ENCODE results near the gene PIP5K1A.

DNA sequence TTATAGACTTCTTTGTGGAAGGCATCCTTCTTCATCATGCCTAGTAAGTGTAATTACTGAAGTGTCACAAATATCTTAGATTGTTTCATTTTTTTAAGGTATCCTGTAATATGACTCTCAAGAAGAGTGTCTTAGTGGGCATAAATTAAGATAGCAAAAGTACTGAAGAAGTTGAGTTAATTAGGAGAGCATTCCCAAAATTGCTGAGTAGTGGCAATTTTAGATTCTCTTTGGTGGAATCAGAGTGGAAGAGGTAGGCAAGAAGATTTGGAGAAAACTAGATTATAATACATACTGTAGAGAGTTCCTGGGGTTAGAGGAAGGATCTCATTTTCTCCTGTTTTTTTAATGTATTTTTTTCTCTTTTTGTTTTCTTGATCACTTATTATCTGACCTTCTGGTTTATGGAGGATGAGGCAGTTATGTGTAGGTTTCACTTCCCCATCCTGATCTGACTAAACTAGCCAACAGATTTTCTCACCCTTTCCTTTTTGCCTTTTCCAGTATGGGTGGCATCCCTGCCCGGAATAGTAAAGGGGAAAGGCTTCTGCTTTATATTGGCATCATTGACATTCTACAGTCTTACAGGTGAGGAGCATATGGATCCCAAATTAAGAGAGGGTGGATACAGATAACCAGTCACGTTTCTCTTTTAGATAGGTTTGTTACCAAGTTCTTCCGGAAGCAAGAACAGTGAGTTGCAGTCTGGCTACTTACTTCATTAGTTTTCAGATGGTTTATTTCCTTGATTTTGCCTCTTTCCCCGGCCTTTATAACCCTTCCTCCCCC, 39.5 kb downstream of the PIP5K1A start:
- TF ChIP-seq, protein P1, sequence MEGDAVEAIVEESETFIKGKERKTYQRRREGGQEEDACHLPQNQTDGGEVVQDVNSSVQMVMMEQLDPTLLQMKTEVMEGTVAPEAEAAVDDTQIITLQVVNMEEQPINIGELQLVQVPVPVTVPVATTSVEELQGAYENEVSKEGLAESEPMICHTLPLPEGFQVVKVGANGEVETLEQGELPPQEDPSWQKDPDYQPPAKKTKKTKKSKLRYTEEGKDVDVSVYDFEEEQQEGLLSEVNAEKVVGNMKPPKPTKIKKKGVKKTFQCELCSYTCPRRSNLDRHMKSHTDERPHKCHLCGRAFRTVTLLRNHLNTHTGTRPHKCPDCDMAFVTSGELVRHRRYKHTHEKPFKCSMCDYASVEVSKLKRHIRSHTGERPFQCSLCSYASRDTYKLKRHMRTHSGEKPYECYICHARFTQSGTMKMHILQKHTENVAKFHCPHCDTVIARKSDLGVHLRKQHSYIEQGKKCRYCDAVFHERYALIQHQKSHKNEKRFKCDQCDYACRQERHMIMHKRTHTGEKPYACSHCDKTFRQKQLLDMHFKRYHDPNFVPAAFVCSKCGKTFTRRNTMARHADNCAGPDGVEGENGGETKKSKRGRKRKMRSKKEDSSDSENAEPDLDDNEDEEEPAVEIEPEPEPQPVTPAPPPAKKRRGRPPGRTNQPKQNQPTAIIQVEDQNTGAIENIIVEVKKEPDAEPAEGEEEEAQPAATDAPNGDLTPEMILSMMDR (IDR thresholded peaks at IDR 0.05): no peak
- TF ChIP-seq CHD2 (IDR thresholded peaks at IDR 0.05; ENCODE audit: low read length, partially characterized antibody): no peak
- TF ChIP-seq EP300 (IDR thresholded peaks at IDR 0.05; ENCODE audit: borderline replicate concordance in 1 of 2, low read depth in 1 of 2, low read length in 1 of 2): no peak
- TF ChIP-seq, protein P2, sequence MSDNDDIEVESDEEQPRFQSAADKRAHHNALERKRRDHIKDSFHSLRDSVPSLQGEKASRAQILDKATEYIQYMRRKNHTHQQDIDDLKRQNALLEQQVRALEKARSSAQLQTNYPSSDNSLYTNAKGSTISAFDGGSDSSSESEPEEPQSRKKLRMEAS (IDR thresholded peaks at IDR 0.05; ENCODE audit: low read depth): no peak
- no peak for TF ChIP-seq RAD21 (IDR thresholded peaks at IDR 0.05; ENCODE audit: low read length)
- no peak for TF ChIP-seq SMC3 (IDR thresholded peaks at IDR 0.05; ENCODE audit: low read depth, low read length)
- TF ChIP-seq RXRA (IDR thresholded peaks at IDR 0.05; ENCODE audit: borderline replicate concordance, low read depth): no peak
- TF ChIP-seq, protein P3, sequence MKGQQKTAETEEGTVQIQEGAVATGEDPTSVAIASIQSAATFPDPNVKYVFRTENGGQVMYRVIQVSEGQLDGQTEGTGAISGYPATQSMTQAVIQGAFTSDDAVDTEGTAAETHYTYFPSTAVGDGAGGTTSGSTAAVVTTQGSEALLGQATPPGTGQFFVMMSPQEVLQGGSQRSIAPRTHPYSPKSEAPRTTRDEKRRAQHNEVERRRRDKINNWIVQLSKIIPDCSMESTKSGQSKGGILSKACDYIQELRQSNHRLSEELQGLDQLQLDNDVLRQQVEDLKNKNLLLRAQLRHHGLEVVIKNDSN (IDR thresholded peaks at IDR 0.05; ENCODE audit: borderline replicate concordance, low read depth): no peak
- no peak for TF ChIP-seq POLR2AphosphoS5 (IDR thresholded peaks at IDR 0.05; ENCODE audit: low read depth, low read length)
- TF ChIP-seq TAF1 (IDR thresholded peaks at IDR 0.05; ENCODE audit: borderline replicate concordance, low read depth, low read length): no peak
- TF ChIP-seq, protein P4, sequence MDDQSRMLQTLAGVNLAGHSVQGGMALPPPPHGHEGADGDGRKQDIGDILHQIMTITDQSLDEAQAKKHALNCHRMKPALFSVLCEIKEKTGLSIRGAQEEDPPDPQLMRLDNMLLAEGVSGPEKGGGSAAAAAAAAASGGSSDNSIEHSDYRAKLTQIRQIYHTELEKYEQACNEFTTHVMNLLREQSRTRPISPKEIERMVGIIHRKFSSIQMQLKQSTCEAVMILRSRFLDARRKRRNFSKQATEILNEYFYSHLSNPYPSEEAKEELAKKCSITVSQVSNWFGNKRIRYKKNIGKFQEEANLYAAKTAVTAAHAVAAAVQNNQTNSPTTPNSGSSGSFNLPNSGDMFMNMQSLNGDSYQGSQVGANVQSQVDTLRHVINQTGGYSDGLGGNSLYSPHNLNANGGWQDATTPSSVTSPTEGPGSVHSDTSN (IDR thresholded peaks at IDR 0.05): no peak
- no peak for TF ChIP-seq FOXM1 (IDR thresholded peaks at IDR 0.05; ENCODE audit: low read depth)
- TF ChIP-seq, protein P5, sequence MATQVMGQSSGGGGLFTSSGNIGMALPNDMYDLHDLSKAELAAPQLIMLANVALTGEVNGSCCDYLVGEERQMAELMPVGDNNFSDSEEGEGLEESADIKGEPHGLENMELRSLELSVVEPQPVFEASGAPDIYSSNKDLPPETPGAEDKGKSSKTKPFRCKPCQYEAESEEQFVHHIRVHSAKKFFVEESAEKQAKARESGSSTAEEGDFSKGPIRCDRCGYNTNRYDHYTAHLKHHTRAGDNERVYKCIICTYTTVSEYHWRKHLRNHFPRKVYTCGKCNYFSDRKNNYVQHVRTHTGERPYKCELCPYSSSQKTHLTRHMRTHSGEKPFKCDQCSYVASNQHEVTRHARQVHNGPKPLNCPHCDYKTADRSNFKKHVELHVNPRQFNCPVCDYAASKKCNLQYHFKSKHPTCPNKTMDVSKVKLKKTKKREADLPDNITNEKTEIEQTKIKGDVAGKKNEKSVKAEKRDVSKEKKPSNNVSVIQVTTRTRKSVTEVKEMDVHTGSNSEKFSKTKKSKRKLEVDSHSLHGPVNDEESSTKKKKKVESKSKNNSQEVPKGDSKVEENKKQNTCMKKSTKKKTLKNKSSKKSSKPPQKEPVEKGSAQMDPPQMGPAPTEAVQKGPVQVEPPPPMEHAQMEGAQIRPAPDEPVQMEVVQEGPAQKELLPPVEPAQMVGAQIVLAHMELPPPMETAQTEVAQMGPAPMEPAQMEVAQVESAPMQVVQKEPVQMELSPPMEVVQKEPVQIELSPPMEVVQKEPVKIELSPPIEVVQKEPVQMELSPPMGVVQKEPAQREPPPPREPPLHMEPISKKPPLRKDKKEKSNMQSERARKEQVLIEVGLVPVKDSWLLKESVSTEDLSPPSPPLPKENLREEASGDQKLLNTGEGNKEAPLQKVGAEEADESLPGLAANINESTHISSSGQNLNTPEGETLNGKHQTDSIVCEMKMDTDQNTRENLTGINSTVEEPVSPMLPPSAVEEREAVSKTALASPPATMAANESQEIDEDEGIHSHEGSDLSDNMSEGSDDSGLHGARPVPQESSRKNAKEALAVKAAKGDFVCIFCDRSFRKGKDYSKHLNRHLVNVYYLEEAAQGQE (IDR thresholded peaks at IDR 0.05; ENCODE audit: low read depth, low read length): no peak

Measured in SK-N-SH (cell line).